Suprapubic skin (tissue), 4 donors: ENCODE measurements around the gene FLRT2. TPM values are rescaled to one million over a fixed set of nuclear protein-coding genes. Genes with fewer than 3 reads are reported as not detected.

Experiments used
- DNase-seq, 2 donors: peaks; one replicate each; pipeline ENCODE4 v3.0.0-alpha.2; 2019; ENCODE audit warnings: low spot score in 2 of 2
- H3K27ac ChIP-seq: fragments of 200-600 bp; sonication (generic); one replicate; pipeline ENCODE4 v1.5.1; 2019
- H3K27me3 ChIP-seq: fragments of 200-600 bp; sonication (generic); one replicate; pipeline ENCODE4 v1.5.1; 2019
- H3K36me3 ChIP-seq: fragments of 200-600 bp; sonication (generic); one replicate; pipeline ENCODE4 v1.5.1; 2019
- H3K4me1 ChIP-seq: fragments of 200-600 bp; sonication (generic); one replicate; pipeline ENCODE4 v1.5.1; 2019
- H3K4me3 ChIP-seq: fragments of 200-600 bp; sonication (generic); one replicate; pipeline ENCODE4 v1.5.1; 2019; ENCODE audit warnings: mild to moderate bottlenecking
- H3K9me3 ChIP-seq: fragments of 200-600 bp; sonication (generic); one replicate; pipeline ENCODE4 v1.5.1; 2019
- EP300 ChIP-seq: sonication (generic); formaldehyde crosslinking; IDR thresholded peaks from one replicate; pipeline ENCODE4 v1.6.1; 2017; ENCODE audit warnings: antibody characterized with exemption
- POLR2A ChIP-seq, 2 donors: fragments of 450-650 bp; IDR thresholded peaks; one replicate each; pipeline ENCODE4 v1.6.1; 2017; ENCODE audit warnings: antibody characterized with exemption in 2 of 2, mild to moderate bottlenecking in 2 of 2, moderate library complexity in 2 of 2
- POLR2AphosphoS5 ChIP-seq, 3 donors: sonication (generic); formaldehyde crosslinking; IDR thresholded peaks; one replicate each; pipeline ENCODE4 v1.6.1; 2017; ENCODE audit warnings: antibody characterized with exemption in 3 of 3
- WGBS: methylation state at CpG from one replicate; pipeline ENCODE4 v1.1.5; 2018; 5-methylcytosine and 5-hydroxymethylcytosine counted together
- total RNA-seq, 4 donors: library from RNA; depleted of rRNA; stranded (reverse); fragments of >200 nt; gene quantifications; one replicate each; pipeline ENCODE4 v1.1.0, GENCODE V29; 2016
- TF ChIP-seq, protein P1 (sequence below), 2 donors: fragments of 200-600 bp in 1 of 2; fragments of 450-650 bp in 1 of 2; sonication (generic) in 1 of 2; IDR thresholded peaks; one replicate each; pipeline ENCODE4 v1.5.1; 2016 to 2019; ENCODE audit warnings: antibody characterized with exemption in 2 of 2, mild to moderate bottlenecking in 1 of 2, moderate library complexity in 1 of 2

Gene FLRT2
- total RNA-seq, 4 donors from 2014 or later: 21.5 to 41.4 (median 28.0) TPM

DNA sequence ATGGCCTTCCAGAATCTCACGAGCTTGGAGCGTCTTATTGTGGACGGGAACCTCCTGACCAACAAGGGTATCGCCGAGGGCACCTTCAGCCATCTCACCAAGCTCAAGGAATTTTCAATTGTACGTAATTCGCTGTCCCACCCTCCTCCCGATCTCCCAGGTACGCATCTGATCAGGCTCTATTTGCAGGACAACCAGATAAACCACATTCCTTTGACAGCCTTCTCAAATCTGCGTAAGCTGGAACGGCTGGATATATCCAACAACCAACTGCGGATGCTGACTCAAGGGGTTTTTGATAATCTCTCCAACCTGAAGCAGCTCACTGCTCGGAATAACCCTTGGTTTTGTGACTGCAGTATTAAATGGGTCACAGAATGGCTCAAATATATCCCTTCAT is 92.2 kb downstream of the FLRT2 start:
- TF ChIP-seq, protein P1, sequence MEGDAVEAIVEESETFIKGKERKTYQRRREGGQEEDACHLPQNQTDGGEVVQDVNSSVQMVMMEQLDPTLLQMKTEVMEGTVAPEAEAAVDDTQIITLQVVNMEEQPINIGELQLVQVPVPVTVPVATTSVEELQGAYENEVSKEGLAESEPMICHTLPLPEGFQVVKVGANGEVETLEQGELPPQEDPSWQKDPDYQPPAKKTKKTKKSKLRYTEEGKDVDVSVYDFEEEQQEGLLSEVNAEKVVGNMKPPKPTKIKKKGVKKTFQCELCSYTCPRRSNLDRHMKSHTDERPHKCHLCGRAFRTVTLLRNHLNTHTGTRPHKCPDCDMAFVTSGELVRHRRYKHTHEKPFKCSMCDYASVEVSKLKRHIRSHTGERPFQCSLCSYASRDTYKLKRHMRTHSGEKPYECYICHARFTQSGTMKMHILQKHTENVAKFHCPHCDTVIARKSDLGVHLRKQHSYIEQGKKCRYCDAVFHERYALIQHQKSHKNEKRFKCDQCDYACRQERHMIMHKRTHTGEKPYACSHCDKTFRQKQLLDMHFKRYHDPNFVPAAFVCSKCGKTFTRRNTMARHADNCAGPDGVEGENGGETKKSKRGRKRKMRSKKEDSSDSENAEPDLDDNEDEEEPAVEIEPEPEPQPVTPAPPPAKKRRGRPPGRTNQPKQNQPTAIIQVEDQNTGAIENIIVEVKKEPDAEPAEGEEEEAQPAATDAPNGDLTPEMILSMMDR (IDR thresholded peaks at IDR 0.05): no peak
- TF ChIP-seq POLR2A (IDR thresholded peaks at IDR 0.05) (no peak), POLR2AphosphoS5 (IDR thresholded peaks at IDR 0.05) (no peak), EP300 (no peak)
- no peak overlapping the region for H3K4me3 ChIP-seq
- no peaks in the 10 kb centered on the region for H3K27me3 ChIP-seq
- peaks cover 27% of the 10 kb centered on the region for H3K36me3 ChIP-seq
- no peak overlapping the region for H3K27ac ChIP-seq
- WGBS: 94% methylated on average over 13 of the region's 13 CpGs
- DNase-seq: no peak
- no peaks in the 10 kb centered on the region for H3K4me1 ChIP-seq
- no peaks in the 10 kb centered on the region for H3K9me3 ChIP-seq

DNA sequence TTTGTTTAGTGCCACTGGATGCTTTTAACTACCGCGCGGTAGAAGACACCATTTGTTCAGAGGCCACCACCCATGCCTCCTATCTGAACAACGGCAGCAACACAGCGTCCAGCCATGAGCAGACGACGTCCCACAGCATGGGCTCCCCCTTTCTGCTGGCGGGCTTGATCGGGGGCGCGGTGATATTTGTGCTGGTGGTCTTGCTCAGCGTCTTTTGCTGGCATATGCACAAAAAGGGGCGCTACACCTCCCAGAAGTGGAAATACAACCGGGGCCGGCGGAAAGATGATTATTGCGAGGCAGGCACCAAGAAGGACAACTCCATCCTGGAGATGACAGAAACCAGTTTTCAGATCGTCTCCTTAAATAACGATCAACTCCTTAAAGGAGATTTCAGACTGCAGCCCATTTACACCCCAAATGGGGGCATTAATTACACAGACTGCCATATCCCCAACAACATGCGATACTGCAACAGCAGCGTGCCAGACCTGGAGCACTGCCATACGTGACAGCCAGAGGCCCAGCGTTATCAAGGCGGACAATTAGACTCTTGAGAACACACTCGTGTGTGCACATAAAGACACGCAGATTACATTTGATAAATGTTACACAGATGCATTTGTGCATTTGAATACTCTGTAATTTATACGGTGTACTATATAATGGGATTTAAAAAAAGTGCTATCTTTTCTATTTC is 93.2 kb downstream of the FLRT2 start:
- no peak for TF ChIP-seq EP300
- TF ChIP-seq, protein P1 (IDR thresholded peaks at IDR 0.05): no peak
- TF ChIP-seq POLR2AphosphoS5 (IDR thresholded peaks at IDR 0.05): no peak
- no peak for TF ChIP-seq POLR2A (IDR thresholded peaks at IDR 0.05)
- Histone ChIP-seq H3K27ac (no peak overlapping the region), H3K4me3 (no peak overlapping the region), H3K27me3 (no peaks in the 10 kb centered on the region), H3K36me3 (peaks cover 27% of the 10 kb centered on the region), H3K9me3 (no peaks in the 10 kb centered on the region), H3K4me1 (no peaks in the 10 kb centered on the region)
- WGBS: 96% methylated on average over 27 of the region's 27 CpGs
- DNase-seq: no peak

DNA sequence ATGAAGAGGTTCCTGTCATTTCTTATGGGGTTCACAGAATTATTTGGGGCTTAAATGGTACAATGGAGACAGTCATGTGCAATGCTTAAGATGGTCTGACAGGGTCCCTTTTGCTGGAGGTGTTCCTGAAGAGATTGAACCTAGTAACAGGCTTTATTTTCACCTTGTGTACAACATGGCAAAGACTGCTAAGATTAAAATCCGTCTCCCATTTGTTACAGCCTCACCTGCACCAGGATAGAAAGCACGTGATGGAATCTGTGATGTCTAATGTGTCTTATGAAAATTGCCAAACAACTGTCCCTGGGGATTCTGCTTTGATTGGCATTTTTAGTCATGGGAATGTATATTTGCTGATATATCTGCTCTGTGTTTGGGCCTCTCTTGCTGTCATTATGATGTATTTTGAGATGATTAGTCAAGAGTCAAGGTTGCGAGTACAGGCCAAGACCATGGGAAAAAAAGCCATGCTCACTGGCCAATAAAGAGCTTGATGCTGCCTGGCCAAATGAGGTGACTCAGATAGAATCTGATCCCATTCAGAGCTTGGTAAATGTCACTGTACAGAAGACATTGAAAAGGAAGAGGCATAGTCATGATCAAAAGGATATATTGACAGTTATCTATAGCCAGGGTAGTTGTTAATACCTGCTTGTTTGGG is 96.1 kb downstream of the FLRT2 start:
- Histone ChIP-seq H3K9me3 (no peaks in the 10 kb centered on the region), H3K27ac (no peak overlapping the region), H3K4me1 (no peaks in the 10 kb centered on the region), H3K4me3 (no peak overlapping the region), H3K27me3 (no peaks in the 10 kb centered on the region), H3K36me3 (peaks cover 22% of the 10 kb centered on the region)
- no peak for TF ChIP-seq POLR2AphosphoS5 (IDR thresholded peaks at IDR 0.05)
- TF ChIP-seq EP300: no peak
- no peak for TF ChIP-seq POLR2A (IDR thresholded peaks at IDR 0.05)
- TF ChIP-seq, protein P1 (IDR thresholded peaks at IDR 0.05): no peak
- DNase-seq: no peak
- 89% methylated on average over 3 of the region's 3 CpGs for WGBS

DNA sequence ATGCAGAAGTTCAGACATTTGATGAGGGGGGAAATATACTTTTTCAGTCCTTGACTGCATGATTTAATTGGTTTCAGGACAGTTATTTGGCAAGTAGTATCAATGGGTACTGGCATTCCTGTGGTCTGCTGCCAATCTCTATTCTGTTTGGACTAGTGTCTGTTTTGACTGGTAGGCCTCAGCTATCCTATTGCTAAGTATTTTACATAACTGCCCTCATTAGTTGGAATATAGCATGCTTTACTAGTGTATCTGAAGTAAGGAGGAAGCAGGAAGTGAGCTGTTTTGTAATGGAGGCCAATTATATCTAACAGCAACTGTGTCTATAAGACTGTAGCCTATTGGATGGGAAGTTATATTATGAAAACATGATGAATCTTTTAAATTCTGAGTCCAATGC is 104.3 kb downstream of the FLRT2 start:
- H3K4me1 ChIP-seq: no peaks in the 10 kb centered on the region
- H3K27ac ChIP-seq: no peak overlapping the region
- no peaks in the 10 kb centered on the region for H3K27me3 ChIP-seq
- TF ChIP-seq POLR2A (IDR thresholded peaks at IDR 0.05) (no peak), POLR2AphosphoS5 (IDR thresholded peaks at IDR 0.05) (no peak), EP300 (no peak)
- TF ChIP-seq, protein P1 (IDR thresholded peaks at IDR 0.05): no peak
- H3K9me3 ChIP-seq: no peaks in the 10 kb centered on the region
- no peaks in the 10 kb centered on the region for H3K36me3 ChIP-seq
- no peak overlapping the region for H3K4me3 ChIP-seq
- DNase-seq: no peak

- DNase-seq: no peak
- TF ChIP-seq, protein P1 (IDR thresholded peaks at IDR 0.05): no peak
- TF ChIP-seq POLR2AphosphoS5 (IDR thresholded peaks at IDR 0.05): no peak
- no peak for TF ChIP-seq EP300
- no peak for TF ChIP-seq POLR2A (IDR thresholded peaks at IDR 0.05)
- no peaks in the 10 kb centered on the region for H3K36me3 ChIP-seq
- no peaks in the 10 kb centered on the region for H3K9me3 ChIP-seq
- H3K4me1 ChIP-seq: no peaks in the 10 kb centered on the region
- no peak overlapping the region for H3K4me3 ChIP-seq
- no peaks in the 10 kb centered on the region for H3K27me3 ChIP-seq
- WGBS: 96% methylated on average over 2 of the region's 2 CpGs
- H3K27ac ChIP-seq: no peak overlapping the region
Observed at GRCh38 chr14:85644211-85644610, 114.3 kb downstream of the FLRT2 start.
